ENCODE results near the gene EIF4EBP2. TPM values are rescaled to one million over a fixed set of nuclear protein-coding genes. Genes with fewer than 3 reads are reported as not detected.
A peak's percentile ranks its signal among the peaks of the same experiment; 100 is the strongest.

Gene EIF4EBP2
- total and polyA plus RNA-seq, 2 donors from 2014 or later, result 35.8 to 66.6 TPM

DNA sequence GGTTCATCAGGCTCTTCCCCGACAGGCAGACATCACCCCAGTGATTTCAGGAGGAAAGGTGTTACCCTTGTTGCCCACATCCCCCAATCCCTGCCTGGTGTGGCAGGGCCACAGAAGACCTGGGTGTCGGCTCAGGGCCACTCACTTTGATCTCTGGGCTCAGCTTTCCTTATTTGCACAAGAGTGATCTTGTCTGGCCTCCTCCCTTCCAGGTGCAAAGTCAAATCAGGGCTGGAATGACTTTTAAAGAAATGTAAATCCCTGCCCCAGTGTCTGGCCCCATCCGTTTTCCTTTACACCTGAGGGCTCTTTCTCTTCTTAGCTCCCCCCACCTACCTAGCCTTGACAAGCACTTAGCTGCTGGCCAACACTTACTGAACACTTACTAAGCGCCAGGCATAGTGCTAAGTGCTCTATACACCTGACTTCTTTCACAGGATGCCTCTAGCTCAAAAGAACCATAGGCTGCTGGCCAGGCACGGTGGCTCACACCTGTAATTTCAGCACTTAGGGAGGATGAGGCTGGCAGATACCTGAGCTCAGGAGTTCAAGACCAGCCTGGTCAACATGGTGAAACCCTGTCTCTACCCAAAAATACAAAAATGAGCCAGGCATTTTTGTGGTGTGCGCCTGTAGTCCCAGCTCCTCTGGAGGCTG, 38.5 kb downstream of the EIF4EBP2 start:
- DNase-seq, result peak in 1 of 5 donors; percentile 18
- Histone ChIP-seq H3K27ac (ENCODE audit: low read depth in 2 of 2, low read length in 2 of 2) (no peak overlapping the region), H3K4me3 (ENCODE audit: low read length in 3 of 3) (no peak overlapping the region), H3K9ac (ENCODE audit: low read length in 3 of 3) (no peak overlapping the region), H3K4me1 (ENCODE audit: control insufficient read depth in 2 of 3, insufficient read depth in 2 of 3, low read depth in 1 of 3, low read length in 3 of 3) (peaks cover 0 to 9% (median 0%) of the 10 kb centered on the region in 3 donors), H3K36me3 (ENCODE audit: control insufficient read depth in 2 of 3, insufficient read depth in 3 of 3, low read length in 3 of 3) (no peaks in the 10 kb centered on the region), H3K9me3 (ENCODE audit: control insufficient read depth in 2 of 3, insufficient read depth in 1 of 3, low read length in 3 of 3) (no peaks in the 10 kb centered on the region), H3K27me3 (ENCODE audit: control insufficient read depth, insufficient read depth, low read length) (peaks cover 23% of the 10 kb centered on the region)
- no peak for FAIRE-seq
- TF ChIP-seq, protein P1, sequence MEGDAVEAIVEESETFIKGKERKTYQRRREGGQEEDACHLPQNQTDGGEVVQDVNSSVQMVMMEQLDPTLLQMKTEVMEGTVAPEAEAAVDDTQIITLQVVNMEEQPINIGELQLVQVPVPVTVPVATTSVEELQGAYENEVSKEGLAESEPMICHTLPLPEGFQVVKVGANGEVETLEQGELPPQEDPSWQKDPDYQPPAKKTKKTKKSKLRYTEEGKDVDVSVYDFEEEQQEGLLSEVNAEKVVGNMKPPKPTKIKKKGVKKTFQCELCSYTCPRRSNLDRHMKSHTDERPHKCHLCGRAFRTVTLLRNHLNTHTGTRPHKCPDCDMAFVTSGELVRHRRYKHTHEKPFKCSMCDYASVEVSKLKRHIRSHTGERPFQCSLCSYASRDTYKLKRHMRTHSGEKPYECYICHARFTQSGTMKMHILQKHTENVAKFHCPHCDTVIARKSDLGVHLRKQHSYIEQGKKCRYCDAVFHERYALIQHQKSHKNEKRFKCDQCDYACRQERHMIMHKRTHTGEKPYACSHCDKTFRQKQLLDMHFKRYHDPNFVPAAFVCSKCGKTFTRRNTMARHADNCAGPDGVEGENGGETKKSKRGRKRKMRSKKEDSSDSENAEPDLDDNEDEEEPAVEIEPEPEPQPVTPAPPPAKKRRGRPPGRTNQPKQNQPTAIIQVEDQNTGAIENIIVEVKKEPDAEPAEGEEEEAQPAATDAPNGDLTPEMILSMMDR (IDR thresholded peaks at IDR 0.05; ENCODE audit: borderline replicate concordance, extremely low read depth, insufficient read depth), result no peak
- intact Hi-C loops (cut with DNase I), result no loop called here

- intact Hi-C loops (cut with DNase I), result no loop called here
- H3K27me3 ChIP-seq (ENCODE audit: control insufficient read depth, insufficient read depth, low read length), result peaks cover 23% of the 10 kb centered on the region
- no peak overlapping the region for H3K27ac ChIP-seq (ENCODE audit: low read depth in 2 of 2, low read length in 2 of 2)
- no peaks in the 10 kb centered on the region for H3K9me3 ChIP-seq (ENCODE audit: control insufficient read depth in 2 of 3, insufficient read depth in 1 of 3, low read length in 3 of 3)
- DNase-seq, result peak in 1 of 5 donors; percentile 2
- TF ChIP-seq, protein P1 (IDR thresholded peaks at IDR 0.05; ENCODE audit: borderline replicate concordance, extremely low read depth, insufficient read depth), result no peak
- no peak overlapping the region for H3K4me3 ChIP-seq (ENCODE audit: low read length in 3 of 3)
- no peak overlapping the region for H3K9ac ChIP-seq (ENCODE audit: low read length in 3 of 3)
- H3K4me1 ChIP-seq (ENCODE audit: control insufficient read depth in 2 of 3, insufficient read depth in 2 of 3, low read depth in 1 of 3, low read length in 3 of 3), result peaks cover 0 to 9% (median 0%) of the 10 kb centered on the region in 3 donors
- no peak for FAIRE-seq
- no peaks in the 10 kb centered on the region for H3K36me3 ChIP-seq (ENCODE audit: control insufficient read depth in 2 of 3, insufficient read depth in 3 of 3, low read length in 3 of 3)
These were observed 40.8 kb downstream of the EIF4EBP2 start for GRCh38 chr10:70444744-70445143.

DNA sequence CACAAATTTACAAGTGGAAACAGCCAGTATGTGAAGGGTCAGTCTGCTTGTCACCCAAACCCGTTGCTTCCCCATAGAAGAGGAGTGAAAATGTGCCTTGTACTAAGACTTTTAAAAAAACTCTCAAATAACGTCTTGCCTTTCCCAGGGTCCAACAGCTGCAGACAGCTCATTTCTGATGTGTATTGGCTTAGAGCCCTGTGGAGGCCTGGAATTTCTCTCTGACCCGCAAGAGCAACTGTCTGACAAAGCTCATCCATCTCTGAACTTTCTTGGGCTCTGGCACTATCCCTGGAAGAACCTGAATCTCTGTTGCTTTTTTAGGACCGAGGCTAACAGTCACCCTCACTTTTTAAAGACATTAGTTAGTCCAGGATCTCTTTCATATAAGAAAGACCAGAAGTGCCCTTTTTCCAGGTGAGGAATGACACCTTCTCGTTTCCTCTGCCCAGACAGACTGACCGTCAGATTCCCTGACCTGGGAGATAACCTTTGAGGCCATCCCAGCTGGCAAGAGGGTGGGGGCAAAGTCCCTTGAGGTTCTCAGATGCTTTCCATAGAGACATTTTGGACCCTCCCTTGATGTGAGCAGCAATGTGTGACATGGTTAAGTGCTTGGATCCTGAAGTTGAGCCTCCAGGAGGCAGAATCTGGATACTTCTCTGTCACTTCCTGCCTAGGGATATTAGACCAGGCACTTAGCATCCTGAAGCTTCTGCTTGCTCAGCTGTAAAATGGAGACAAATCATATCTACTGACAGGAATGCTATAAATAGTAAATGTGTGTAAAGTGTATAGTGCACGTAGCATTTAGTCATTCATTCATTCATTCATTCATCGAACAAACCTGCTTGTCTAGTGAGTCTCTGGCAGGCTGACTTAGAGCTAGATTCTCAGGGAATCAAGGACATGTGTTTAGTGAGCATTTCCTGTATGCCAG, 42.0 kb downstream of the EIF4EBP2 start:
- DNase-seq, result peak in 2 of 5 donors; percentile 19 to 72
- Histone ChIP-seq H3K27ac (ENCODE audit: low read depth in 2 of 2, low read length in 2 of 2) (no peak overlapping the region), H3K9me3 (ENCODE audit: control insufficient read depth in 2 of 3, insufficient read depth in 1 of 3, low read length in 3 of 3) (no peaks in the 10 kb centered on the region), H3K4me3 (ENCODE audit: low read length in 3 of 3) (no peak overlapping the region), H3K36me3 (ENCODE audit: control insufficient read depth in 2 of 3, insufficient read depth in 3 of 3, low read length in 3 of 3) (no peaks in the 10 kb centered on the region), H3K9ac (ENCODE audit: low read length in 3 of 3) (no peak overlapping the region), H3K27me3 (ENCODE audit: control insufficient read depth, insufficient read depth, low read length) (peaks cover 15% of the 10 kb centered on the region), H3K4me1 (ENCODE audit: control insufficient read depth in 2 of 3, insufficient read depth in 2 of 3, low read depth in 1 of 3, low read length in 3 of 3) (peaks cover 0 to 4% (median 0%) of the 10 kb centered on the region in 3 donors)
- TF ChIP-seq, protein P1 (IDR thresholded peaks at IDR 0.05; ENCODE audit: borderline replicate concordance, extremely low read depth, insufficient read depth), result no peak
- intact Hi-C loops (cut with DNase I), result no loop called here
- FAIRE-seq, result no peak
